ENCODE data around the gene TCEA2. TPM values are rescaled to one million over a fixed set of nuclear protein-coding genes. Genes with fewer than 3 reads are reported as not detected.

TCEA2 gene
- total RNA-seq, 1 experiment from 2014 or later: 38.5 TPM

DNA sequence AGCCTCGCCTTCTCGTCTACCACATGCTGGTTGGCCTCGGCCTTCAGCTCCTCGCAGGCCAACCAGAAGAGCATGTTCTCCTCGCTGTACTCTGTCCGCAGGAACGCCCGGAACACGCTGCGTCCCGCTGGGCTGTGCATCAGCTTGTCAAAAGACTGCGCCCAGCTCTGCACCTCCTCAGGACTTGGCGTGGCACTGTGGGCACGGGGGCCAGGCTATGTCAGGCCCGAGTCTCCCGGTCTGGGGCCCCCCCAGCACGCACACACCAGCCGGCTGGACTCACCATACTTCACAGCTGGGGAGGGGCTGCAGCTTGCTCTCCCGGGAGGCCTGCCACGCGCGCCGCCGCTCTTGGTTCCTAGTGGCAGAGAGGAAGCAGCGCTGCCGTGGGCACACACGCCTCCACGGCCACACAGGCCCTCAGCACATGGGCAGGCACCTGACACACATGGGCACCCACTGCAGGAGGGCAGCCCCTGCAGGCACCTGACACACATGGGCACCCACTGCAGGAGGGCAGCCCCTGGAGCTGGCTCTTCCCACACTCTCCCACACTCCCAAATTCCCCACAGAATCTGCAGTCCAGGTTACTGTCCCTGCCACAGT, 11.3 kb downstream of the TCEA2 start:
- TF ChIP-seq TCF7L2 (IDR thresholded peaks at IDR 0.05; ENCODE audit: low read depth, low read length): no peak
- TF ChIP-seq, protein P1, sequence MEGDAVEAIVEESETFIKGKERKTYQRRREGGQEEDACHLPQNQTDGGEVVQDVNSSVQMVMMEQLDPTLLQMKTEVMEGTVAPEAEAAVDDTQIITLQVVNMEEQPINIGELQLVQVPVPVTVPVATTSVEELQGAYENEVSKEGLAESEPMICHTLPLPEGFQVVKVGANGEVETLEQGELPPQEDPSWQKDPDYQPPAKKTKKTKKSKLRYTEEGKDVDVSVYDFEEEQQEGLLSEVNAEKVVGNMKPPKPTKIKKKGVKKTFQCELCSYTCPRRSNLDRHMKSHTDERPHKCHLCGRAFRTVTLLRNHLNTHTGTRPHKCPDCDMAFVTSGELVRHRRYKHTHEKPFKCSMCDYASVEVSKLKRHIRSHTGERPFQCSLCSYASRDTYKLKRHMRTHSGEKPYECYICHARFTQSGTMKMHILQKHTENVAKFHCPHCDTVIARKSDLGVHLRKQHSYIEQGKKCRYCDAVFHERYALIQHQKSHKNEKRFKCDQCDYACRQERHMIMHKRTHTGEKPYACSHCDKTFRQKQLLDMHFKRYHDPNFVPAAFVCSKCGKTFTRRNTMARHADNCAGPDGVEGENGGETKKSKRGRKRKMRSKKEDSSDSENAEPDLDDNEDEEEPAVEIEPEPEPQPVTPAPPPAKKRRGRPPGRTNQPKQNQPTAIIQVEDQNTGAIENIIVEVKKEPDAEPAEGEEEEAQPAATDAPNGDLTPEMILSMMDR (IDR thresholded peaks at IDR 0.05): no peak
- TF ChIP-seq, protein P2, sequence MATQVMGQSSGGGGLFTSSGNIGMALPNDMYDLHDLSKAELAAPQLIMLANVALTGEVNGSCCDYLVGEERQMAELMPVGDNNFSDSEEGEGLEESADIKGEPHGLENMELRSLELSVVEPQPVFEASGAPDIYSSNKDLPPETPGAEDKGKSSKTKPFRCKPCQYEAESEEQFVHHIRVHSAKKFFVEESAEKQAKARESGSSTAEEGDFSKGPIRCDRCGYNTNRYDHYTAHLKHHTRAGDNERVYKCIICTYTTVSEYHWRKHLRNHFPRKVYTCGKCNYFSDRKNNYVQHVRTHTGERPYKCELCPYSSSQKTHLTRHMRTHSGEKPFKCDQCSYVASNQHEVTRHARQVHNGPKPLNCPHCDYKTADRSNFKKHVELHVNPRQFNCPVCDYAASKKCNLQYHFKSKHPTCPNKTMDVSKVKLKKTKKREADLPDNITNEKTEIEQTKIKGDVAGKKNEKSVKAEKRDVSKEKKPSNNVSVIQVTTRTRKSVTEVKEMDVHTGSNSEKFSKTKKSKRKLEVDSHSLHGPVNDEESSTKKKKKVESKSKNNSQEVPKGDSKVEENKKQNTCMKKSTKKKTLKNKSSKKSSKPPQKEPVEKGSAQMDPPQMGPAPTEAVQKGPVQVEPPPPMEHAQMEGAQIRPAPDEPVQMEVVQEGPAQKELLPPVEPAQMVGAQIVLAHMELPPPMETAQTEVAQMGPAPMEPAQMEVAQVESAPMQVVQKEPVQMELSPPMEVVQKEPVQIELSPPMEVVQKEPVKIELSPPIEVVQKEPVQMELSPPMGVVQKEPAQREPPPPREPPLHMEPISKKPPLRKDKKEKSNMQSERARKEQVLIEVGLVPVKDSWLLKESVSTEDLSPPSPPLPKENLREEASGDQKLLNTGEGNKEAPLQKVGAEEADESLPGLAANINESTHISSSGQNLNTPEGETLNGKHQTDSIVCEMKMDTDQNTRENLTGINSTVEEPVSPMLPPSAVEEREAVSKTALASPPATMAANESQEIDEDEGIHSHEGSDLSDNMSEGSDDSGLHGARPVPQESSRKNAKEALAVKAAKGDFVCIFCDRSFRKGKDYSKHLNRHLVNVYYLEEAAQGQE (IDR thresholded peaks at IDR 0.05; ENCODE audit: insufficient read depth in 1 of 2, low read depth in 2 of 2, low read length in 1 of 2): no peak
- TF ChIP-seq POLR2AphosphoS5 (IDR thresholded peaks at IDR 0.05; ENCODE audit: low read depth, low read length): no peak
- no peak for TF ChIP-seq SIN3A (IDR thresholded peaks at IDR 0.05; ENCODE audit: borderline replicate concordance, insufficient read depth, low read depth, low read length)
- Histone ChIP-seq H3K4me3 (ENCODE audit: low read depth in 2 of 2, low read length in 2 of 2) (no peak overlapping the region), H3K4me1 (ENCODE audit: control insufficient read depth, insufficient read depth, low read length) (peaks cover 12% of the 10 kb centered on the region), H3K36me3 (ENCODE audit: control insufficient read depth, insufficient read depth, low read length) (no peaks in the 10 kb centered on the region), H3K27me3 (ENCODE audit: control insufficient read depth, insufficient read depth, low read length) (no peaks in the 10 kb centered on the region), H3K27ac (ENCODE audit: low read length) (no peak overlapping the region), H3K9me3 (ENCODE audit: control insufficient read depth, insufficient read depth, low read depth, low read length) (no peaks in the 10 kb centered on the region)
- ATAC-seq (no peak), DNase-seq (ENCODE audit: low read depth, low spot score) (no peak)
- intact Hi-C loops (cut with micrococcal nuclease; ENCODE audit: unreplicated experiment) (no loop called here), in situ Hi-C loops (cut with HindIII; ENCODE audit: low pct_unique_long_range_greater_than_20kb, low sequenced_read_pairs) (no loop called here)
- BruUV-seq (replicated peaks): no TSS peak
- CTCF ChIA-PET: no interaction called here
- POLR2A ChIA-PET: no interaction called here

DNA sequence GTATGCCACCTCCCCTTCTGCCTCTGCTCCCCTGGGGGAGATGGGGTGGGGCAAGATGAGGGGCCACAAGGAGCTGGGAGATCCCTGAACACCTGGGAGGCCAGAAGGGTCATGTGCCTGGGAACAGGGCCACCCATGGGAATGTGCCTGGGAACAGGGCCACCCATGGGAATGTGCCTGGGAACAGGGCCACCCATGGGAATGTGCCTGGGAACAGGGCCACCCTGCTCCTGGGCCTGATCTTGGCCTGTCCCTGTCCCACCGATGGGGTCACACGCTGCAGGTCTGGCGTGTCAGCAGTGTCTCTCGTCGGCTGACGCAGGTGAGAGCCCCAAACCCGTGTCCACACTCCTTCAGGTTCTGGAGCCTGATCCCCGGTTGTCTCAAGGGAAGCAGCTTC, 12.0 kb downstream of the TCEA2 start:
- Histone ChIP-seq H3K27me3 (ENCODE audit: control insufficient read depth, insufficient read depth, low read length) (no peaks in the 10 kb centered on the region), H3K4me1 (ENCODE audit: control insufficient read depth, insufficient read depth, low read length) (peaks cover 12% of the 10 kb centered on the region), H3K9me3 (ENCODE audit: control insufficient read depth, insufficient read depth, low read depth, low read length) (no peaks in the 10 kb centered on the region), H3K36me3 (ENCODE audit: control insufficient read depth, insufficient read depth, low read length) (no peaks in the 10 kb centered on the region), H3K27ac (ENCODE audit: low read length) (no peak overlapping the region), H3K4me3 (ENCODE audit: low read depth in 2 of 2, low read length in 2 of 2) (no peak overlapping the region)
- ChIA-PET CTCF (no interaction called here), POLR2A (no interaction called here)
- intact Hi-C loops (cut with micrococcal nuclease; ENCODE audit: unreplicated experiment): no loop called here
- BruUV-seq (replicated peaks): no TSS peak
- no peak for TF ChIP-seq POLR2AphosphoS5 (IDR thresholded peaks at IDR 0.05; ENCODE audit: low read depth, low read length)
- no peak for TF ChIP-seq SIN3A (IDR thresholded peaks at IDR 0.05; ENCODE audit: borderline replicate concordance, insufficient read depth, low read depth, low read length)
- TF ChIP-seq TCF7L2 (IDR thresholded peaks at IDR 0.05; ENCODE audit: low read depth, low read length): no peak
- TF ChIP-seq, protein P2 (IDR thresholded peaks at IDR 0.05; ENCODE audit: insufficient read depth in 1 of 2, low read depth in 2 of 2, low read length in 1 of 2): no peak
- TF ChIP-seq, protein P1 (IDR thresholded peaks at IDR 0.05): no peak
- ATAC-seq: no peak
- DNase-seq (ENCODE audit: low read depth, low spot score): no peak
- in situ Hi-C loops (cut with HindIII; ENCODE audit: low pct_unique_long_range_greater_than_20kb, low sequenced_read_pairs): no loop called here

Measured in Panc1 (cell line).